HG02870 (cell line): ENCODE measurements around the gene UTF1.

Experiments
- ATAC-seq: cut with Tn5 transposase; IDR thresholded peaks from one replicate; pipeline ENCODE4 v1.9.1; 2021; ENCODE audit warnings: mild to moderate bottlenecking, moderate library complexity; ENCODE audit not compliant: unreplicated experiment

The UTF1 gene

GRCh38 chr10:133196221-133196915, 33.6 kb upstream of the UTF1 start:
- ATAC-seq, result no peak

GRCh38 chr10:133196936-133197758, 32.9 kb upstream of the UTF1 start:
- ATAC-seq, result no peak

DNA sequence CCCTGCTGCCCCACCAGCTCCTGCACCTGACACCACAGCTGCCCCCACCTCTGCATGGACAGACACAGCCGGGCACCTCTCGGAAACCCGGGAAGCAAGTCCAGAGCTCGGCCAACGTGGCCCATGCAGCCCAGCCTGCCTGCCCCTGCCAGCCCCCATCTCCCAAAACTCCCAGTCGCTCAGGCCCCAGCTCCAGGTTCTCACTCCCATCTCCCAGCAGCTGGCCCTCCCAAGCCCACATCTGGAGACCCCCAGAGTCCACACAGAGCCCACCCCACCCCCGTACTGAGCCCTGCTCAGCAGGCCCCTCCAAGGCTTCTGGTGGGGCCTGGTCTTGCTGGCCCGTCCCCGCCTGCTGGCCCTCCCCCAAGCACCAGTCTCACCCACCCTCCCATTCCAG, 32.2 kb upstream of the UTF1 start:
- ATAC-seq, result no peak

- no peak for ATAC-seq
Measured at GRCh38 chr10:133198206-133198605, 31.8 kb upstream of the UTF1 start.

DNA sequence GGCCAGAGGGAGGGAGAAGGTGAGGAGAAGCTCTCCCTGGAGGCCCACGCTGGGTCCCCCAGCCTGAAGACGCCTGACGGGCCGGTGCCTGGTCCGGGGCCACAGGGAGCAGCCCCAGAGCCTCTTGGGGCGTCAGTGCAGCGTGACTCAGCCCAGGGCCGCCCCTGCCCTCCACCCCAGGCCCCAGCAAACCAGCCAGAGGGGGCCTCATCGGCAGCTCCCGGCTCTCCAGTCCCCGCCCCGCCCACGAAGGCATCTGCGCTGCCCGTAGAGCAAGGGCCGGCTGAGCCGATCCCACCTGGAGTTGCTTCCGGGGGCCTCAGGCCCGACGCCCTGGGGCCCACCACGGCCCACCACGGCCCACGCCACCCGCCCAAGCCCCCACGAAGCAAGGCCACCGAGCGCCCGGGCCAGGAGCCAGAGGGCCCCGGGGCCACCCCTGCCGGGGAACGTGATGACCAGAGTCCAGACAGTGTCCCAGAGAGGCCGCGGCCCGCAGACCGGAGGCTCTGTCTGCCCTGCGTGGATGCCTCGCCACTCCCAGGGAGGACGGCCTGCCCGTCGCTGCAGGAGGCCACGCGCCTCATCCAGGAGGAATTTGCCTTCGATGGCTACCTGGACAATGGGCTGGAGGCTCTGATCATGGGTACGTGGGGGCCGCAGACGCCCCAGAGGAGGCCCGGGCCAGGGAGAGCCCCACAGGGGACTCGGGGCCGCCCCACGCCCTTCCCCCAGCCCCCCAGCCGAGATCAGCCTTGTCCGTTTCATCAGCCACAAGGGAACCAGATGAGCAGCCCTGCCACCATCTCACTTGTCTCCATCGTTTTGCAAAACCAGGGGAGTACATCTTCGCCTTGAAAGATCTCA, 31.2 kb upstream of the UTF1 start:
- ATAC-seq, result no peak

DNA sequence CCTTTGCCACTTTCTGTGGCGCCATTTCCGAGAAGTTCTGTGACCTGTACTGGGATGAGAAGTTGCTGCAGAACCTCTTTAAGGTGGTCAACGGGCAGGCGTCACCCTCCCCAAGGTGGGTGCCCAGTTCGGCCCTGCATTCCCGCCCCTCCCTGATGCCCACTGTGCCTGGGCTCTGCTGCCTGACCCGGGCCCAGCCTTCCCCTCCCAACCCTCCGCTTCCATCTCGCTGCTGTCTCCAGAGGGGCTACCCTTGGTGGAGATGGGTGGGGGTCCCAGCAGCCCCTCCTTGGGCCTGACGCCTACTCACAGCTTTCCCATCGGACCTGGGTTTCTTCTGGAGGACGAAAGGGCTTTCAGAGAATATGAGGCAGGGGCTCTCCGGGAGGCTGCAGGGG, 30.5 kb upstream of the UTF1 start:
- ATAC-seq, result no peak

GRCh38 chr10:133199992-133200611, 29.9 kb upstream of the UTF1 start:
- ATAC-seq, result no peak

DNA sequence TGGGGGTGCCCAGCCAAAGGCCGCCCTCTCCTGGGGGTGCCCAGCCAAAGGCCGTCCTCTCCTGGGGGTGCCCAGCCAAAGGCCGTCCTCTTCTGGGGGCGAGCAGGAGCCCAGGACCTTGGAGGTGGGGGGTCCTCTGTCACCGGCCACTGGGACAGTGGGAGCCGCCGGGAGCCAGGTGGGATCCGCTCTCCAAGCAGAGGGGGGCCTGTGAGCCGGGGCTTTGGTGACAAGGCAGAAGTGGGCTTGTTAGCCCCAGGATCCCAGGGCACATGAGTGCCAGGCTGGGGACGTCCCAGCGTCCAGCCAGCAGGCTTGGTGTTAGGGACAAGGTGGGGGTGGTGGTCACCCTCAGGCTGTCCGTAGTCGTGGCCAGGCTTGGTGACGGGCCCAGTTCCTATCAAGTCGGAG, 29.4 kb upstream of the UTF1 start:
- no peak for ATAC-seq

GRCh38 chr10:133201151-133201947, 28.7 kb upstream of the UTF1 start:
- ATAC-seq, result no peak

DNA sequence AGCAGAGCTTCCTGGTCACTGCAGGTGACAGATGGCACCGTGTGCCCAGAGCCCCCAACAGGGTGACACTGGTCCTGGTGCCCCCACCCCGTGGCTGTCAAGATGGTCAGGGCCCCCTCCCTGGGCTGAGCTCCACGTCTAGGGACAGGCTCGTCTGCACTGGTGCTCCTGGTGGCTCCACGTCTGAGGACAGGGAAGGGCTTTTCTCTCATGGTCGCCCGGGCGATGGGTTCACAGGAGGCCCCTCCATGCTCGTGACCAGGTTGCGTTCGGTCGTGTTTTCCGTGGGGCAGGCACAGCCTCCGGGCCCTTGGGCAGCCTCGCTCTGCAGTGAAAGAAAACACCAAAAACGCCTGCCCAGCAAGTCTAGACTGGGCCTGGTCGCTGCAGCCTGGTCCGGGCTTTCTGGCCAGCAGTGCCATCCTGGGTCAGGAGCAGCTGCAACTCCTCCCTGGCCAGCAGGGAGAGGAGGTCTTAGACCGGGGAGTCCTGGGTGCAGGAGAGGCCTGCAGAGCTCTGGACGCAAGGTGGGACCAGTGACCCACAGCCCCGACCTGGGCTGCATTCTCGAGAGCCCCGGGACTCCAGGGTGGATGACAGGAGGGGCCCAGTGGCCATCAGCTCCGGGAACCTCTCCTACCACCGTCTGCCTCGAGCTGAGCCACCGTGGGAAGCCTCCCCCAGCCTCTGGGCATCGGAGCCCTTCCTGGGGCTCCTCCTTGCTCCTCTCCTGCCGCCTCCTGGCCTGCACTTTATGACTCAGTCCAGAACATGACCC, 27.9 kb upstream of the UTF1 start:
- ATAC-seq, result no peak

- no peak for ATAC-seq
Measured at GRCh38 chr10:133202778-133203651, 27.0 kb upstream of the UTF1 start.

DNA sequence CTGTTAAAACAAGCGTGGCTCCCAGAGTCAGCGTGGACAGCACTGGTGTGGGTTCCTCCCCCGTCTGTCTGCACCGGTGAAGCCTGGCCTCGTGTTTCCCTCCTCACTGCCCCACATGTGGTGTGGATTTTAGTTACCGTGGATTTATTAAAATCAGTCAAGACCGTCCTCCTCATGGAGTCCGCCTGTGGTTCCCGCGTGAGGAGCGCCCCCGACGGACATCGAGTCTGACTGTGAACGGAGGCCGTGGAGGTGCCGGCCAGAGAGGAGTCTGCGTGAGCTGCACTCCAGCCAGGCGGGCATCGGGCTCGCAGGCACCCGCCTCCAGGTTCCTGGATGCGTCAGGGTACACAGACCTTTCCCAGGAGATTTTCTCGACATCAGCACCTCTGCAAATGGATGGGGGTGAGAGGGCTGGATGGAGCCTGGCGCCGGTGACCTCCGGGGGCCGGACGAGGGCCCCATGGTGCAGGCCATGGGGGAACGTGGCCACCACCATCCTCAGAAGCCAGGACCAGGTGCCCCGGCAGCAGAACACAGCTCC, 26.3 kb upstream of the UTF1 start:
- no peak for ATAC-seq

GRCh38 chr10:133204226-133205015, 25.6 kb upstream of the UTF1 start:
- ATAC-seq, result no peak

DNA sequence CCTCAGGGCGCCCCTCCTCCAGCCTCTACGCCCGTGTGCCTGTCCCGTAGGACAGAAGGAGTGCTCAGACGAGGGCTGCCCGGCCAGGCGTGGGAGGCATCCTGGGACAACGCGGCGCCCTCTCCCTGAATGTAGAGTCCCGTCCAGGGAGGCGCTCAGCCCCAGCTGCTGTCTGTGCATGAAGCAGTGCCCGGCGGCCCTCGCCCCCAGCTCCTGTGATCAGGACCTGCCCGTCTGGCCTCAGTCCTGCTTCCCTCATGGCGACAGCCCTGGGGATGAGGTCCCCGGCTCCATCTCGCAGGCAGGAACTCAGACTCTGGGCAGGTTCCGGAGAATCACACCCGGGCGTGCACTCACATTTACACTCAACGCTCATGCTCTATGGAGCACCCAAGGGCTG, 24.9 kb upstream of the UTF1 start:
- no peak for ATAC-seq

DNA sequence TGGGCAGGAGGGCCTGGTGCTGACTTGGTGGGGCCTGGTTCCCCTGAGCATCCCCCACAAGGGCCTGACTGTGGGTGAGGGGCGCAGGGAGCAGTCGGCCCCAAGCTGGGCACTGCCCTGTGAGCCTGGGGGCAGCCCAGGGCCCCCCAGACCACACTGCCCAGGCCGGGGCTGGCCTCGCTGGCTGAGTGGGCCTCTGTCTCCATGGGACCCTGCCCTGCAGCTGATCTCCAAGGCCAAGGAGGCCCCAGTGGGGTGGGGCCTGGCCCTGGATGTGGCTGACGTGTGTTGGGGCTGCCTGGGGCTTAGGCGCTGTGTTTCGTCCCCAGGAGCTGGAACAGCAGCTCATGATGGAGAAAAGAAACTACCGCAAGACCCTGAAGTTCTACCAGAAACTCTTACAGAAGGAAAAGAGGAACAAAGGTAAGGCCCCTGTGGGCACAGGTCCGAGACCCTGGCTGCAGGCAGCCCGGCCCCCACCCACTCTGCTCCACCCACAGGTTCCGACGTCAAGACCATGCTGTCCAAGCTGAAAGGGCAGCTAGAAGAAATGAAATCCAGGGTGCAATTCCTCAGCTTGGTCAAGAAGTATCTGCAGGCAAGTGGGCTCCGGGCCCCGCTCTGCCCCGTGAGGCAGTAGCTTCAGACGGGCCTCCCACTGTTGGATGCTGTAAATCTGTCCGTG, 23.5 kb upstream of the UTF1 start:
- no peak for ATAC-seq

GRCh38 chr10:133207041-133207600, 22.9 kb upstream of the UTF1 start:
- no peak for ATAC-seq

DNA sequence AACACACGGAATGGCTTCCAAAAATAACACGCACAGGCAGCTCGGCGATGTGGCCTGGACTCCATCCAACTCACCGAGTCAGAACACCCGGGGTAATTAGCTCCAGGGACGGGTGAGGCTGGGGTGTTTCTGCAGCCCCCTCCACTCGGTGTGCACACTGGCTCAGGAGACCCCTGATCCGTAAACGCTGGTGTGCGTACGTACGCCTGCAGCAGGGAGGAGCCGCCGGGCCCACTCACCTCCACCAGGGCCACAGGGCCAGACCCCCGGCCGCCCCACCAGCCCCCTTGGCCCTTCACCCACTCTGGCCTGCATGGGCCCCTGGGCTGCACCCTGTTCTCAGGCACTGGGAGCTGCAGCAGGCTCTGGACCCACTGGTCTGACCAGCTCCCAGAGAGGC, 22.4 kb upstream of the UTF1 start:
- ATAC-seq, result no peak
